Lung (tissue), 12 donors: ENCODE measurements around the gene OR6B3. TPM values are rescaled to one million over a fixed set of nuclear protein-coding genes. Genes with fewer than 3 reads are reported as not detected.

ENCODE experiments used
- ATAC-seq: fragments of 200-7000 bp; cut with Tn5 transposase; one replicate; pipeline ENCODE4 v1.9.1; 2020; ENCODE audit warnings: moderate number of reproducible peaks; ENCODE audit not compliant: insufficient read depth, low FRiP score
- DNase-seq, 3 donors: peaks; one replicate each; pipeline ENCODE4 v3.0.0-alpha.2; 2013 to 2017
- H3K27ac ChIP-seq, 2 donors: one replicate each; pipeline ENCODE4 v1.5.1; 2013; ENCODE audit warnings: mild to moderate bottlenecking in 2 of 2, moderate library complexity in 2 of 2, control low read depth in 1 of 2, inconsistent platforms in 1 of 2, low read depth in 1 of 2, low read length in 1 of 2
- H3K27me3 ChIP-seq, 3 donors: one replicate each; pipeline ENCODE4 v1.5.1; 2013; ENCODE audit warnings: low read length in 2 of 3; ENCODE audit not compliant: control insufficient read depth in 3 of 3, insufficient read depth in 3 of 3
- H3K36me3 ChIP-seq, 4 donors: one replicate each; pipeline ENCODE4 v1.5.1; 2013; ENCODE audit warnings: low read length in 4 of 4, mild to moderate bottlenecking in 1 of 4, moderate library complexity in 1 of 4; ENCODE audit not compliant: control insufficient read depth in 4 of 4, insufficient read depth in 4 of 4
- H3K4me1 ChIP-seq, 5 donors: one replicate each; pipeline ENCODE4 v1.5.1; 2013; ENCODE audit warnings: low read length in 5 of 5, mild to moderate bottlenecking in 2 of 5, moderate library complexity in 1 of 5; ENCODE audit not compliant: control insufficient read depth in 5 of 5, insufficient read depth in 5 of 5
- H3K4me3 ChIP-seq: one replicate; pipeline ENCODE4 v1.5.1; 2013; ENCODE audit warnings: mild to moderate bottlenecking, control low read depth, moderate library complexity
- H3K9ac ChIP-seq, 2 donors: one replicate each; pipeline ENCODE4 v1.5.1; 2013; ENCODE audit warnings: low read length in 2 of 2, control low read depth in 1 of 2; ENCODE audit not compliant: insufficient read depth in 1 of 2
- H3K9me3 ChIP-seq, 4 donors: one replicate each; pipeline ENCODE4 v1.5.1; 2013; ENCODE audit warnings: low read length in 3 of 4, mild to moderate bottlenecking in 1 of 4, moderate library complexity in 1 of 4; ENCODE audit not compliant: control insufficient read depth in 4 of 4, insufficient read depth in 3 of 4
- CTCF ChIP-seq: IDR thresholded peaks from 2 replicates; pipeline ENCODE4 v1.5.1; 2012; ENCODE audit warnings: mild to moderate bottlenecking; ENCODE audit errors: control extremely low read depth, extremely low read depth
- WGBS, 2 donors: extraction: QIAGEN DNeasy Blood & Tissue Kit; methylation state at CpG; one replicate each; pipeline ENCODE4 v1.1.7; 2013; 5-methylcytosine and 5-hydroxymethylcytosine counted together
- polyA plus RNA-seq, 2 donors: library from polyadenylated mRNA; stranded (reverse); fragments of 200-250 nt; gene quantifications; one replicate each; pipeline ENCODE4 v1.2.1, GENCODE V29; 2013
- total RNA-seq, 2 donors: library from RNA; depleted of rRNA in 1 of 2; stranded (reverse); fragments of >200 nt in 1 of 2; gene quantifications; one replicate each; pipeline ENCODE4 v1.2.1, GENCODE V29; 2014 to 2021
- donor health status: control.
- donor health status: control.
- donor health status: Bipolar disorder and iron deficiency.
- donor health status: healthy.
- donor health status: DM: yes; HTN: yes; CAD: no.

OR6B3 gene
- total and polyA plus RNA-seq, 4 donors: not detected

- ATAC-seq (no peak), DNase-seq (no peak)
- no peaks in the 10 kb centered on the region for H3K27me3 ChIP-seq
- TF ChIP-seq CTCF: no peak
- H3K9ac ChIP-seq: no peak overlapping the region
- no peaks in the 10 kb centered on the region for H3K36me3 ChIP-seq
- H3K9me3 ChIP-seq: peaks cover 0 to 8% (median 3%) of the 10 kb centered on the region in 4 donors
- no peak overlapping the region for H3K4me3 ChIP-seq
- 79 to 89% methylated on average over 5 of the region's 5 CpGs for WGBS, 2 donors
- H3K27ac ChIP-seq: no peak overlapping the region
- H3K4me1 ChIP-seq: no peaks in the 10 kb centered on the region
Observed at GRCh38 chr2:240074545-240074944, 21.2 kb upstream of the OR6B3 start.

GRCh38 chr2:240070907-240071306, 17.6 kb upstream of the OR6B3 start:
- WGBS, 2 donors: 87 to 88% methylated on average over 3 of the region's 3 CpGs
- TF ChIP-seq CTCF: no peak
- no peaks in the 10 kb centered on the region for H3K4me1 ChIP-seq
- DNase-seq (no peak), ATAC-seq (no peak)
- H3K4me3 ChIP-seq: no peak overlapping the region
- no peaks in the 10 kb centered on the region for H3K36me3 ChIP-seq
- no peaks in the 10 kb centered on the region for H3K27me3 ChIP-seq
- H3K9me3 ChIP-seq: peaks cover 0 to 3% (median 0%) of the 10 kb centered on the region in 4 donors
- H3K9ac ChIP-seq: no peak overlapping the region
- no peak overlapping the region for H3K27ac ChIP-seq

- H3K27me3 ChIP-seq: peaks cover 0 to 4% (median 0%) of the 10 kb centered on the region in 3 donors
- no peak overlapping the region for H3K27ac ChIP-seq
- TF ChIP-seq CTCF: no peak
- WGBS, 2 donors: 51 to 78% methylated on average over 1 of the region's 1 CpG
- no peaks in the 10 kb centered on the region for H3K9me3 ChIP-seq
- H3K36me3 ChIP-seq: no peaks in the 10 kb centered on the region
- no peak overlapping the region for H3K9ac ChIP-seq
- ATAC-seq (no peak), DNase-seq (no peak)
- H3K4me3 ChIP-seq: no peak overlapping the region
- no peaks in the 10 kb centered on the region for H3K4me1 ChIP-seq
Observed at GRCh38 chr2:240069829-240070228, 16.5 kb upstream of the OR6B3 start.

GRCh38 chr2:240068193-240068592, 14.9 kb upstream of the OR6B3 start:
- Histone ChIP-seq H3K27me3 (peaks cover 0 to 10% (median 0%) of the 10 kb centered on the region in 3 donors), H3K27ac (no peak overlapping the region), H3K9ac (no peak overlapping the region), H3K4me1 (no peaks in the 10 kb centered on the region), H3K36me3 (no peaks in the 10 kb centered on the region), H3K9me3 (no peaks in the 10 kb centered on the region), H3K4me3 (no peak overlapping the region)
- WGBS, 2 donors: 90 to 98% methylated on average over 1 of the region's 1 CpG
- no peak for ATAC-seq
- TF ChIP-seq CTCF: no peak
- DNase-seq: no peak
